ENCODE measurements around the gene TMEM233.

TMEM233 gene

GRCh38 chr12:119593578-119594398, at the start of gene TMEM233:
TSS of gene TMEM233 (plus strand) at chr12:119593774. CDS start at chr12:119593849, 75 bp downstream.
- DNase-seq, result no peak

DNA sequence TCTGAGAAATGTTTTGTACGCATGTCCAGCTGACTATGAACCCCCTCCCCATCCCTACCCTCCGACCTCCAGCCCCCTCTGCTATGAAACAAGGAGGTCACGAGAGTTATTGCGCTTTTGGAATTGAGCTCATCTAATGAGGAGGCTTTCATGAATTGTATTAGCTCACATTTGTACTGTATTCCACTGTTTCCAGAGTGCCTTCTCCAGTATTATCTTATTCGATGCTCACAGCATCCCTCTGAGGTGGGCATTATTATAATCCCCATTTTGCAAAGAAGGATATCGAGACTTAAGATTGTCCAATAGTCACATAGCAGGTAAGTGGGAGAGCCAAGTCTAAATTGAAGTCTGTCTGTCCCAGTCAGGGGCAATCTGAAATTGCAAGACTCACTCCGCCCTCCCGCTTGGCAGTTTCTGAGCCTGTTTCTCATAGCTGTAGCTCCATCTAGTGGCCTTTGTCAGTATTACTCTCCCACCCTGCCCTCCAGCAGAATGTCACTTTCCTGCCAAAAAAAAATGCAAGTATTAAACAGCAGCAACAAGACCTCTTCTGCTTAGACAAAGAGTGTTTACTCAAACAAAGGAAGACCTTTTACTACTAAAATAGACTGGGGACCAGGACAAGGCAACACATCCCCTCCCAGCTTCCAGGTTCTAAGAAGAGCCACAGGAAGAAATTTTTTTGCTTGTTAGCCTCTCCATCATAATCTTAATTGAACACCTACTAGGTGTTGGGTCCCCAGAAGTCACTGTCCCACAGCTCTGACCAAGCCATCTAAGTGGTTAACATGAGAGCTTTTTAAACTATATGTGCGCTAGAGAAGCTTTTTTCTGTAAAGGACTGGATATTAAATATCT, 48.6 kb upstream of the TMEM233 start:
- peak; percentile 42 for DNase-seq

DNA sequence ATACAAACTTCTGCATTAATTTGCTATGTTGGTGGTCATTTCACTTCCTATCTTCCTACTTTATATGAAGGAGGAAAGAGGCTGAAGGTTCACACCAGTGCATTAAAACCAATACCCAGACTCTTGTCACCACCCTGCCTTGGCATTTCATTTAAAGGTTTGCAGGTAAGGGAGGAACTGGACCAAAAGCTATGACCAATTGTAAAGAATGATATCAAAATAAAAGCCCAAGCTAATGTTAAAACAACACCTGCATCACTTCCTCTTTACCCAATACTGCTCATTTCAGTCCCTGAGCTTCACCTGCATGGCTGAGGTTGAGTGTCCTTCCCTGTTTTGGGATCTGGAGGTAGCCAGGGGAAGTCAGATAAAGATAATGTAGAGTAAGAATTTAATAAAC, 47.2 kb upstream of the TMEM233 start:
- no peak for DNase-seq

- DNase-seq, result no peak
These were observed 46.6 kb upstream of the TMEM233 start for GRCh38 chr12:119547001-119547400.

DNA sequence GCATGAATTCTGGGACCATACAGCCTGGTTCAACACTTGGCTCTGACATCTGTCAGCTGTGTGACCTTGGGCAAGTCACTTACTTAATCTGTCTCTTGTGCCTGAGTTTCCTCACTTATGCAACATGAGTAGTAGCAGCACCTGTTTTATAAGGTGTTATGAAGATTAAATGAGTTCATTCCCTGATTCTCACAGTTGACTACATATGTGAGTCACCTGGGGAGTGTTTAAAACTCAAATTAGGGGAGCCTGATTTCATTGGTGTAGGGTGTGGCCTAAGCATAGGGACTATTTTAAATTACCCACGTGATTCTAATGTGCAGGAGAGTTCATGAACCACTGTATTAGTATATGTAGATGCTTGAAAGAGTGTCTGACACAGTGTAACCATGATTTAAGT, 36.7 kb upstream of the TMEM233 start:
- no peak for DNase-seq

- DNase-seq, result no peak
These were observed 28.2 kb upstream of the TMEM233 start for GRCh38 chr12:119565404-119565803.

GRCh38 chr12:119570771-119571170, 22.8 kb upstream of the TMEM233 start:
- no peak for DNase-seq

- DNase-seq, result no peak
These were observed 20.5 kb upstream of the TMEM233 start for GRCh38 chr12:119573086-119573485.

GRCh38 chr12:119574255-119574654, 19.3 kb upstream of the TMEM233 start:
- no peak for DNase-seq

- DNase-seq, result no peak
These were observed 17.3 kb upstream of the TMEM233 start for GRCh38 chr12:119576118-119576810.

- DNase-seq, result no peak
These were observed 16.7 kb upstream of the TMEM233 start for GRCh38 chr12:119576915-119577314.

- DNase-seq, result no peak
These were observed 15.5 kb upstream of the TMEM233 start for GRCh38 chr12:119578112-119578511.

DNA sequence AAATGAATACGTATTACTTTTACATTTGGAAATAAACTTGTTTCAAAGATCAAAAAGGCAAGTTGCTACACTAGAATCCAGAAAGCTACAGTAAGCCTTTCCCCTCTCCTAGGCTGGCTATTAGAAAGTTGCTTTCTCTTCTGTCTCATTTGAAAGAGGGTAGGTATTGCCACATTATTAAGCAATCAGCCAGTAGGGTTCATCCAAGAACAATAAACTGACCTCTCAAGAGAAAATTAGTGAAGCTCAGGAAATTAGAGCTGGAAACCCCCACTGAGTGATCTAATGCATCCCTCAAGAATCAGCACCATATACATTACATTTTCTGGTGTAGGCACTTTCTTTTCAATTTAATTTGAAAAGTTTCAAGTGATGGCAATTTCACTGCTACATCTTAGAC, 4.5 kb upstream of the TMEM233 start:
- no peak for DNase-seq

DNA sequence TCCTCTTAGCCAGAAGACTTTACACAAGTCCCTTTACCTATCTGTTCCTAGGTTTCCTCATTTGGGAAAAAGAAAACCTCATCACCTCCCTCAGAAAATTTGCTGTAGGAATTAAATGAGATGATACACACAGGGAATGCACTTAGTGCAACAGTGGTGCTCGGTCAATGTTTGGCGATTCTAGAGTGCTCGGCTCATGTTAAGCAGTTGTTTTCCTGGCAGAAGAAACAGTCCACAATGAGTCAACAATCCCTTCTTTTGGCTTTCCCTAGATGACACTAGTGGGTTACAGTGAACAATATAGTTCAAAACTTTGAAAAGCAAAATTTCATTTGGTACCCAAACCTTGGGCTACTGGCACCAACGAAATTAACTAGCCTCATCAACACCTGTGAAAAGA, 3.9 kb upstream of the TMEM233 start:
- no peak for DNase-seq

- no peak for DNase-seq
These were observed 1.3 kb upstream of the TMEM233 start for GRCh38 chr12:119592232-119592631.

DNA sequence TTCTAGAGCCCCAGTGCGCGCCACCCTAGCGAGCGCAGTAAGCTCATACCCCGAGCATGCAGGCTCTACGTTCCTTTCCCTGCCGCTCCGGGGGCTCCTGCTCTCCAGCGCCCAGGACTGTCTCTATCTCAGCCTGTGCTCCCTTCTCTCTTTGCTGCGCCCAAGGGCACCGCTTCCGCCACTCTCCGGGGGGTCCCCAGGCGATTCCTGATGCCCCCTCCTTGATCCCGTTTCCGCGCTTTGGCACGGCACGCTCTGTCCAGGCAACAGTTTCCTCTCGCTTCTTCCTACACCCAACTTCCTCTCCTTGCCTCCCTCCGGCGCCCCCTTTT, 791 bp downstream of the TMEM233 start:
- DNase-seq, result no peak

- no peak for DNase-seq
These were observed 1.3 kb downstream of the TMEM233 start for GRCh38 chr12:119594772-119595445.

GRCh38 chr12:119598159-119598558, 4.6 kb downstream of the TMEM233 start:
- no peak for DNase-seq

- no peak for DNase-seq
These were observed 8.5 kb downstream of the TMEM233 start for GRCh38 chr12:119601877-119602733.

DNA sequence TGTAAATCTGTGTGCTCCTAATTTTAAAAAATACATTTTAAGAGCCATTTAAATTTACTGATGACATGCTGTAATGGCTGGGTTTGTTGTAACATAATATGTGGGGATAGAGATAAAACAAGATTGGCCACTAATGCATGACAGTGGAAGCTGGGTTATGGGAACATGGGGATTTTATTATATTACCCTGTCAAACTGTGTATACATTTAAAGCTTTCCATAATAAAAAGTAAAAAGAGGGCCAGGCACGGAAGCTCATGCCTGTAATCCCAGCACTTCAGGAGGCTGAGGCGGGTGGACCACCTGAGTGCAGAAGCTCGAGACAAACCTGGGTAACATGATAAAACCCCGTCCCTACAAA, 9.1 kb downstream of the TMEM233 start:
- DNase-seq, result no peak

DNA sequence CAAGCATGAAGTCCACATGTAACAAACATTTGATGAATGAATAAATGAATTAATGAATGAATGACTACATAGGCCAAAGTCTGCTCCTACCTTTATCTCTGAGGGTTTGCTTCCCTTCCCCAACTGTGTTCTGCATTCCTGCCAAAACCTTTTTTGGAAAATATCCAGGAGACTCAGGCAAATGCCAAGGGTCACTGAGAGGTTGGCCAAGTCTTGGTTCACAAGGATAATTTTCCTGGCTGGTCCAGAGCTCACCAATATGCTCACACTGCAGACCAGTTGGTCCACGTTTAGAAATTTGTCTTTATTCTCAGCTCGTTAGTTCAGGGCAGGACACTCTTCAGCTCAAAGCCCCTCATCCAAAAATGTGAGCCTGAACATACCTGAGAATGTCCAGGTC, 10.2 kb downstream of the TMEM233 start:
- no peak for DNase-seq

GRCh38 chr12:119609358-119609757, 15.8 kb downstream of the TMEM233 start:
- DNase-seq, result no peak
